GM18499 (cell line): ENCODE data around the gene TTF2.
"Not testable (repeated sequence)": the region's sequence is repeated elsewhere in the genome, so short reads cannot be mapped to it uniquely, and the experiment has no call there.

Experiments used
- ATAC-seq: cut with Tn5 transposase; IDR thresholded peaks from one replicate; pipeline ENCODE4 v1.9.1; 2021; ENCODE audit warnings: moderate number of reproducible peaks; ENCODE audit not compliant: insufficient read depth, unreplicated experiment

Gene TTF2

DNA sequence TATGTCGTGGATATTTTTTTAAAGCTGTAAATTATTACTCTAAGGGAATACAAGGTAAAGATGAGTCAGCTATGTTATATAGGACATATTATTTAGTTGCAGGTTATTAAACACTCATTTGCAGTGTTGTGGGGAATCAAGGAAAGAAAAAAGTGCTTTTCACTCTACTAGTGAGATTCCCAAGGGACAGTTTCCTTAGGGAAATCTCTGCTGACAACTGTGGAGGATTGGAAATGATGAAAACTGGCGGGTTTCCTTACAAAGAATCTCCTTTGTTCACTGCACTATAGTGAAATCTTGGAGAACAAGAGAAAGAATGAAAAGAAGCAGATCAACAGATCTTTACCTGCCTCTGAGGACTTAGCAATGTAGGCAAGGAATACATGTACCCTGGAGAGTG lies 85.9 kb downstream of the TTF2 start:
- ATAC-seq: no peak

DNA sequence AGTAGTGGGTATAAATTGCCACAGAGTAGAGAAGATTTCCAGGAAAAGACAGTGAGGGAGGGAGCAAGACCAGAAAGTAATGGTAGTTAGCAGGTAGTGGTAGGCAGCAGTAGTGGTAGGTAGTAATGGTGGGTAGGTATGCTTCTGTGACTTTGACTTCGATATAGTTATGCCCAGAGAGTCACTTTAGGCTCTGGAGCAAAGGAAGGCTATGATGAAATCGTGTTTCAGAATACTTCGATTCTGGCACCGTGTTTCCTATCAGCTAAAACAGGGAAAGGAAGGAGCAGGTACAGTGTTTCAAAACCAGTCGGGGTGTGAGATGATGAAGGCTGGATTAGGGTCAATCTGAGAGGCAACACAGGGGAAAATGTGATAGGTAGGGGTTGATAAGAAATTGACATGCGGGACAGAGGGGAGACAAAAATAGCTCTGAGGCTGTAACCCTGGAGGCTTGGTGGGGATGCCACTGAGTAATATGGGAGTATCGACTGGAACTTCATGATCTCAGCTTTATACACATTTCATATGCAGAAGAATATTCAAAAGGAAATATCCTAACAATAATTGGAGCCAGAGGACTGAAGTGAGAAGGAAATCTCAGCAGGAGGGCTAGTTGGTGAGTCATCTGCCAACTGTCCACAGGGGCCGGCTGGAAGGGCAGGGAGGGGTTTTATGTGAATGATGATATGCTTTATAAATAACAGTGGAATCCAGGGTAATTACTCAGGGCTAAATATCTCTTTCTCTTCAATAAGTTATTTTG lies 86.6 kb downstream of the TTF2 start:
- no peak for ATAC-seq

DNA sequence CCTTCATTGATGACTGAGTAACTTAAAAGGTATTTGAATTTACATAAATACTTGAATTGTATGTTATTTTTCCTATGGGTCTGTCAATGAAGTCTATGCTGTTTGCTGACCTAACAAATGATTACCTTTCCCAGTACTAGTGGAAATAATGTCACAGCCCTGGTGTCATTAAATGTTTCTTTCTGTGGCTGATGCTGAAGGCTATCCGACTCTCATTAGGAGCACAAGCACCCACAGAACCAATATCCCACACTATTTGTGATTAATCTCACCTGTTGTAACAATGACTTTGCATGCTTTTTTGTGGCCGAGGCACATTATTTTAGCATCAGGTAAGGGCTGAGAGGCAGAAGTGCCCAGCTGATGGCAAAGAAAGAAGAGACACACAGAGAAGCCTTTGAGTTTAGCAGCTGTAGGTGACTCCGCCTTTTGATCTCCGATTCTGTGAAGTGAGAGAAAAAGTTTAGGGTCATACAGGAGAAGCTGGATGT lies 87.3 kb downstream of the TTF2 start:
- no peak for ATAC-seq

DNA sequence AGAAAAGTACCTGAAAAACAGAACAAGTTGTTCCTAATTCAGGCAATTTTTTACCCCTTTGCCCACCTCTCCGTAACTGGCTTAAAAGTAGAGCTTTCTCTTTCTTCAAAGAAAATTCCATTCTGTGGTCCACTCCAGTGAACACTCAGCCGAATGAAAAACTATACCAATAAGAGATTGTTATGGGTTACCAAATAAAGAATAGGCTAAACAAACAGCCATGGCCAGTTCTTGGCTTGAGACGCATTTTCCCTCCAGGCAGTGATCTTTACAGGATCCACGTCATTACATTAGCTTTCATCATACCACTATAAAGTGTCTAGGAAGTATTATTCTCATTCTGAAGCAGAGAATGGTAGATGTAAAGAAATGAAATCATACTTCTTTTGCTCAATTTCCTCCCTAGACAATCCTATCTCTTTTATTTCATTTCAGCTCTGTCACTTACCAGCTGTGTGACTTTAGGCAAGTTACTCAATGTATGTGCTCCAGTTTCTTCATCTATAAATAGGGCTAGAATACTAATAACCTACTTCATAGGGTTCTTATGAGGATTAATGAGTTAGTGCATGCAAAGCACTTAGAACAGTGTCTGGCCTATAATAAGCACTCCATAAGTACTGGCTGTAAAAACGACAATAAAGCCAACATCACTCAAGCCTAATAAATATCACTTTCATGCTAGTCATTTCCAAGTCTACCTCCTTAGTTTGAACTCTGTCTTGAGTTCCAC lies 87.9 kb downstream of the TTF2 start:
- ATAC-seq: no peak

DNA sequence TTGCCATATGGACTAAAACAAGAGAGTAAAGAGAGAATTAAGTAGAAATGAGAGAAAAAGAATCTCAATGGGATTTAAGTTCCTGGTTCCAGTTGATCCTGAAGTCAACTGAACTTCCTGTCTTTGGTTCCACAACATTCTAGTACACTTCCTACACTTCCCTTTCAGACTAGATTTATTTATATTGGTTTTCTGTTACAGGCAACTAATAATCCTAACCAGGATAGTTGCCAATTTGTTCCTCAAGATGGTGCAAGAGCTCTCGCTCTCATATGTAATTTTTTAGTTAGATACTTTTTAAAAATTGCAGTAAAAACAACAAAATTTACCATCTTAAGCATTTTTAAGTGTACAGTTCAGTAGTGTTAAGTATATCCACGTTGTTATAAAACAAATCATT lies 90.2 kb downstream of the TTF2 start:
- ATAC-seq: no peak

DNA sequence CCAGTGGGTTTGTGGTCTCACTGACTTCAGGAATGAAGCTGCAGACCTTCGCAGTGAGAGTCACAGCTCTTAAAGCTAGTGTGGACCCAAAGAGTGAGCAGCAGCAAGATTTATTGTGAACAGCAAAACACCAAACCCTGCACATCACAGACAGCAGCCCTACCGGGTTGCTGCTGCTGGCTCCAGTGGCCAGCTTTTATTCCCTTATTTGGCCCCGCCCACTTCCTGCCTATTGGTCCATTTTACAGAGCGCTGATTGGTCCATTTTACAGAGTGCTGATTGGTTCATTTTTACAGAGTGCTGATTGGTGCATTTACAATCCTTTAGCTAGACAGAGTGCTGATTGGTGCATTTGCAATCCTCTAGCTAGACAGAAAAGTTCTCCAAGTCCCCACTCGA lies 91.2 kb downstream of the TTF2 start:
- ATAC-seq: not testable (repeated sequence)
